ENCODE measurements around the gene SCN2B. TPM values are rescaled to one million over a fixed set of nuclear protein-coding genes. Genes with fewer than 3 reads are reported as not detected.

SCN2B gene
- total and polyA plus RNA-seq, 10 of the 15 experiments (the other 5 are each of a cell fraction or from before 2014, with no cell fraction given) = 0.01 TPM; not detected in 9

- ChIA-PET POLR2A (no interaction called here), SMC1A (ENCODE audit: uncharacterized antibody, unreplicated experiment) (interaction anchor here (1.6 to 4.3 kb wide), 3 partner anchors 24 to 362 kb away, joined by 3 to 49 read pairs (median 3); no protein-coding TSS in a partner anchor), RAD21 (ENCODE audit: unreplicated experiment) (interaction anchor here (0.9 to 3.8 kb wide), 4 partner anchors 23 to 223 kb away, joined by 3 to 52 read pairs (median 4); no protein-coding TSS in a partner anchor), CTCF (interaction anchor here (1.0 to 4.2 kb wide), 7 partner anchors 12 to 211 kb away, joined by 3 to 85 read pairs (median 10); no protein-coding TSS in a partner anchor)
- Histone ChIP-seq H3K9ac (ENCODE audit: control insufficient read depth, insufficient read depth, low read length) (no peak overlapping the region), H3K4me3 (no peak overlapping the region), H3K27me3 (replicated peaks in 1 of 2; ENCODE audit: control insufficient read depth in 2 of 2, insufficient read depth in 2 of 2, low read length in 1 of 2) (peaks cover 0 to 3% of the 10 kb centered on the region in 2 experiments; a peak in 2 of 4 replicates), H4K20me1 (ENCODE audit: control insufficient read depth, insufficient read depth) (no peaks in the 10 kb centered on the region), H2AFZ (ENCODE audit: control insufficient read depth, low read depth, low read length) (no peak overlapping the region), H3K36me3 (ENCODE audit: control insufficient read depth in 2 of 2, insufficient read depth in 2 of 2, low read length in 1 of 2) (no peaks in the 10 kb centered on the region), H3K4me1 (ENCODE audit: control insufficient read depth, insufficient read depth, low read length) (no peaks in the 10 kb centered on the region), H3K4me2 (ENCODE audit: control insufficient read depth, insufficient read depth) (no peak overlapping the region), H3K79me2 (ENCODE audit: control insufficient read depth, insufficient read depth, low read length) (no peaks in the 10 kb centered on the region), H3K9me3 (replicated peaks; ENCODE audit: control insufficient read depth, insufficient read depth, low read length) (no peaks in the 10 kb centered on the region), H3K27ac (ENCODE audit: control insufficient read depth, insufficient read depth) (no peak overlapping the region)
- no TSS peak for BruUV-seq (replicated peaks)
- FAIRE-seq (no peak), ATAC-seq (no peak), DNase-seq (ENCODE audit: low read depth, low spot score) (no peak)
- in situ Hi-C loops (cut with MboI) = no loop called here
- intact Hi-C loops (cut with micrococcal nuclease; ENCODE audit: unreplicated experiment) = no loop called here
- 0% methylated on average over 7 of the region's 7 CpGs for WGBS (ENCODE audit: insufficient coverage, insufficient replicate concordance, low lambda C conversion rate, missing lambda C conversion rate)
- TF ChIP-seq NFIC (IDR thresholded peaks at IDR 0.05; ENCODE audit: low read depth, low read length) (no peak), E4F1 (IDR thresholded peaks at IDR 0.05; ENCODE audit: borderline replicate concordance, partially characterized antibody) (no peak), TAF1 (IDR thresholded peaks at IDR 0.05; ENCODE audit: borderline replicate concordance, low read depth, low read length) (no peak), BCL11A (IDR thresholded peaks at IDR 0.05; ENCODE audit: low read depth, low read length) (no peak), ESRRA (IDR thresholded peaks at IDR 0.05; ENCODE audit: low read length) (no peak), SMARCA5 (IDR thresholded peaks at IDR 0.05) (no peak), RBBP5 (conservative IDR thresholded peaks at IDR 0.05) (no peak), CBX3 (IDR thresholded peaks at IDR 0.05; ENCODE audit: borderline replicate concordance, low read depth) (no peak), IRF5 (IDR thresholded peaks at IDR 0.05; ENCODE audit: borderline replicate concordance) (no peak), ZNF622 (IDR thresholded peaks at IDR 0.05) (no peak), ATF3 (IDR thresholded peaks at IDR 0.05; ENCODE audit: borderline replicate concordance, extremely low read depth, low read depth, low read length) (no peak), RELB (IDR thresholded peaks at IDR 0.05; ENCODE audit: low read depth) (no peak), SUPT20H (IDR thresholded peaks at IDR 0.05; ENCODE audit: borderline replicate concordance, control insufficient read depth, low read depth, low read length) (no peak), POU2F2 (IDR thresholded peaks at IDR 0.05; ENCODE audit: borderline replicate concordance, low read depth, low read length) (no peak), SMAD5 (IDR thresholded peaks at IDR 0.05; ENCODE audit: low read depth) (no peak)
These were observed 6.9 kb downstream of the SCN2B start for GRCh38 chr11:118169300-118170140.
